GM10266 (cell line): ENCODE data around the gene CCDC192.
"Not testable (repeated sequence)": the region's sequence is repeated elsewhere in the genome, so short reads cannot be mapped to it uniquely, and the experiment has no call there.

Source experiments
- DNase-seq: peaks from one replicate; pipeline ENCODE4 v3.0.0; 2012; ENCODE audit errors: extremely low spot score
- TF ChIP-seq, protein P1 (sequence below): IDR thresholded peaks from 2 replicates; pipeline ENCODE4 v1.5.1; 2012; ENCODE audit warnings: mild to moderate bottlenecking, low read depth; ENCODE audit not compliant: control insufficient read depth, insufficient read depth; ENCODE audit errors: missing control alignments

CCDC192 gene

DNA sequence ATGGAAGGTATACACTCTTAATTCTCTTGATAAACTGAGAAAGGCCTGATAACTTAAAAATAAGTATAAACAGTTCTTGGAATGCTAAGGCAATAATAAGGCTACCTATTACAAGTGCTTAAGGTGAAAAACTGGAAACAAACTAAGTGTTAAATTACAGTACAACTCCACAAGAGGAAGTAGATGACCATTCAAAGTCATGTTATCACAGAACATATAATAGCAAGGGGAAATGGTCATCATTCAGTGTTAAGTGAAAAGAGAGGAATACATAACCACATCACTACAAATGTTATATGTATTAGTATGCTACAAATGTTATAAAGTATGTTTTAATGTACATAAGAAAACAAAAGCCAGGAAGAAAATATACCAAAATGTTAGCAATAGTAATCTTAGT, 135.9 kb downstream of the CCDC192 start:
- TF ChIP-seq, protein P1, sequence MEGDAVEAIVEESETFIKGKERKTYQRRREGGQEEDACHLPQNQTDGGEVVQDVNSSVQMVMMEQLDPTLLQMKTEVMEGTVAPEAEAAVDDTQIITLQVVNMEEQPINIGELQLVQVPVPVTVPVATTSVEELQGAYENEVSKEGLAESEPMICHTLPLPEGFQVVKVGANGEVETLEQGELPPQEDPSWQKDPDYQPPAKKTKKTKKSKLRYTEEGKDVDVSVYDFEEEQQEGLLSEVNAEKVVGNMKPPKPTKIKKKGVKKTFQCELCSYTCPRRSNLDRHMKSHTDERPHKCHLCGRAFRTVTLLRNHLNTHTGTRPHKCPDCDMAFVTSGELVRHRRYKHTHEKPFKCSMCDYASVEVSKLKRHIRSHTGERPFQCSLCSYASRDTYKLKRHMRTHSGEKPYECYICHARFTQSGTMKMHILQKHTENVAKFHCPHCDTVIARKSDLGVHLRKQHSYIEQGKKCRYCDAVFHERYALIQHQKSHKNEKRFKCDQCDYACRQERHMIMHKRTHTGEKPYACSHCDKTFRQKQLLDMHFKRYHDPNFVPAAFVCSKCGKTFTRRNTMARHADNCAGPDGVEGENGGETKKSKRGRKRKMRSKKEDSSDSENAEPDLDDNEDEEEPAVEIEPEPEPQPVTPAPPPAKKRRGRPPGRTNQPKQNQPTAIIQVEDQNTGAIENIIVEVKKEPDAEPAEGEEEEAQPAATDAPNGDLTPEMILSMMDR, result no peak
- DNase-seq, result no peak

DNA sequence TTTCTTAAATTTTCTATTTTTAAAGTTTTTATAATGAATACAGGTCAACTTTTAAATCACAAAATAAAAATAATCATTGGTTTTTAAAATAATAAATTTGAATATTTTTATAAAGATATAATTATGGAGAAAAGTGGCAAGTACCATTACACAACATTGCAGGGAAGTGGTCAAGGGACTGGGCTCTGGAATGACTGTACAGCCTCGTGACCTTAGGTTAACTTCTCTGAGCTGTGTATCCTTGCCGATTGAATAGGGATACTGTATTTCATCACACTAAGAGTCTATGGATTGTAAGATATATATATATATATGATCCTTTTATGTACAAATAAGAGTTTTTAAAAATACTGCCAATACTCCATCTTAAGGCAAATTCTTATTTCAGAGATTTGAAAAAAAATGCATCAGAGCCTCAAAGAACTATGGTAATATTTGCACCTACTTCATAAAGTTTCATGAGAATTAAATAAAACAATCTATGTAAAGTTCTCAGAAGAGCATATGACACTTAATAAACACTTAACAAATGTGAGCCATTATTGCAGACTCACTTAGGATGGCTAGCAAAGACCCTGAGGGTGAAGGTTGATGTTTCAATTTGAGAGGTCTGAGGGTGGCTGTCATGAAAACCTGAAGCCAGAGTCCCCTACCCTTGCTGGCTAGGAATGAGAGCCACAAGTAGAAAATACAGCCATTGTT, 136.5 kb downstream of the CCDC192 start:
- TF ChIP-seq, protein P1, result no peak
- DNase-seq, result no peak

DNA sequence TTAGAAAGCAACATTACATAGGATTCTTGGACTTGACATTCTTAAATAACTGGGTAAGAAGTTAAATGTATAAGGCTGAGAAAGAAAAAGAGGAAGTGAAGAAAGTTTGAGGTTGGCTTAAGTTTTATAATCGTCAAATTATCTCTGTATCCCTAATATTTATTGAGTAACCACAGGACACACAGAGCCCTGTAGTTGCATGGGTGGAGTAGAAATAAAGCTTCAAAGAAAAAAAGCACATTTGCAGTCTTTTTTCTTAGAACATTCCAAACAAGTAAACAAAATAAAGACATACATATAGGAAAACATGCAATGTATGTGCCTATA, 137.0 kb downstream of the CCDC192 start:
- DNase-seq, result no peak

DNA sequence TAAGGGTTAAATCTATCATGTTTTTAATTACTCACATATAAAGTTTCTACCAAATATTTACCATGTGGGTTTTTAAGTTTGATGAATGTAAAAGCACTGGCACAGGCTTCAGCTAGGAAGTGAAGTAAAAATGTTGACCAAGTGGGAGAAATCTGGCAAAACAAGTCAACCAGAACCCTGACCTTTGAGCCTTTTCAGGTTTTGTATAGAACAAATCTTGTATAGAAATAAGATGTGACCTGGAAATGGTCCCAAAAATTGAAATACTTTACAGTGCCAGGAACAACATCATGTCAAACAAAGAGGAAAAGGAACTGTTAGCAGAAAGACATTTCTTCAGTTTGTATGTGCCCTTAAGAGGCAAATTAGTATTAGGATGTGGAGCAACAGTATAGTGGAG, 137.6 kb downstream of the CCDC192 start:
- TF ChIP-seq, protein P1, result no peak
- no peak for DNase-seq

More for the DNA sequence above, 137.0 kb downstream of the CCDC192 start:
- TF ChIP-seq, protein P1, result no peak

DNA sequence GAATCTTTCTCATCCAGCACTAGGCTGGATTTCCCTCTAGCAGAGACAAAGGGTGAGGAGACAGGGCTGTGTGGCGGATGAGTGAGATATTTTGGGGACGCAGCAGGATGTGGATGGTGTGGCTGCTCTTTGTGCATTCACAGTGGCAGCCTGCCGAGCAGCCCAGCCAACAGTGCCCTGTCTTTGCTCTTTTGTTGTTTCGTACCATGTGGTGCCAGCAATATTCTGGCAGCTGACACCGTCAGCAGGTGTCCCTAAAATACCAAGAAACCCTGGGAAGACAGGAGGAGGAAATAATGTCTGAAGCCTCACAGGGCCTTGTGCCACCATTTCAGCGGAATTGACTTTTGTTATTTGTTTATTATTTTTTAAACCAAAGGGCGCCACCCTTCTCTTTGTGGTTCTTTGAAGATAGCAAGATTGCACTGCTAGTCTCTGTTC, 141.4 kb downstream of the CCDC192 start:
- TF ChIP-seq, protein P1, result no peak
- no peak for DNase-seq

DNA sequence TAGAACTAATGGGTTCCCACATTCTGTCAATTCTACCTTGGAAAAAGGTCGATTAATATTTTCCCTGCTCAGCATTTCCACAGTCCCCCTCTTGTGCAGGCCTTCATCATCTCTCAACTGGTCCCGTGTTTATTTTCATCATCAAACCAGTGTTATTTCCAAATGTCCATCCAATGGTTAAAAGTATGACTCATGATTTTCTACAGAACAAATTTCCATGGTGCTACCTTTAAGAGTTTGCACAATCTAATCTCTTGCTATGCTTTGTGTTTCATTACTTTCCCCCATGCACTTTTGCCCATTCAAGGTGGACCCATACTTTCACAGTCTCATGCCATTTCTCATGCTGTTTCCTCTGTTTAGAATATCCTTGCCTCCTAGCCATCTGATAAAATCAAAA, 143.7 kb downstream of the CCDC192 start:
- TF ChIP-seq, protein P1, result no peak
- DNase-seq, result no peak

DNA sequence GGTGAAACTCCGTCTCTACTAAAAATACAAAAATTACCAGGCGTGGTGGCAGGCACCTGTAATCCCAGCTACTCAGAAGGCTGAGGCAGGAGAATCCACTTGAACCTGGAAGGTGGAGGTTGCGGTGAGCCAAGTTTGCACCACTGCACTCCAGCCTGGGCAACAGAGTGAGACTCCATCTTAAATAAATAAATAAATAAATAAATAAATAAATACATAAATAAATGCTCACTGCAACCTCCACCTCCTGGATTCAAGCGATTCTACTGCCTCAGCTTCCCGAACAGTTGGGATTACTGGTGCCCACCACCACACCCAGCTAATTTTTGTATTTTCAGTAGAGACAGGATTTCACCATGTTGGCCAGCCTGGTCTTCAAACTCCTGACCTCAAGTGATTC, 144.4 kb downstream of the CCDC192 start:
- DNase-seq, result not testable (repeated sequence)

DNA sequence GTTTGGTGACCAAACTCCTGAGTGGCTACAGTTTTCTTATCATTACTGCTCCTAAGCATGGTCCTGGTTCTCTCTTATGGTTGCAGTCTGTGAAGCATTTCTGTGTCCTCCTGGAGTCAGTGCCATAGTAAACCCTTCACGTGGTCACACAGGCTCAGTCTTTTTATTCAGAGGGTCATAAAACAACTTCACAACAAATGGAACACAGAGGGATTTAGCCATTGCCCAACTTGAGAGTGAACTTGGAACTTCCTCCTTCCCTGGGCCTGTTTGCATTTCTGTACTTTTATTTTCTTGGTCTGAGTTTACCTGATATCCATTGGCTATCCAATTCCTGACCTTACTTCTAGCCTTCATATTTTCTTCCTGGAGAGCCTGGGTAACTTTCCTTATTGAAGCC, 144.9 kb downstream of the CCDC192 start:
- DNase-seq, result no peak
- TF ChIP-seq, protein P1, result no peak
